Astrocyte (in vitro differentiated cells and primary cell): ENCODE results near the gene RARB.

Experiments used
- EZH2 ChIP-seq: IDR thresholded peaks from 2 replicates; pipeline ENCODE4 v1.6.1; 2012; ENCODE audit warnings: mild to moderate bottlenecking, low read length, inconsistent platforms; ENCODE audit not compliant: insufficient read depth
- TF ChIP-seq, protein P1 (sequence below): IDR thresholded peaks from 2 replicates; pipeline ENCODE4 v1.5.1; 2011; ENCODE audit warnings: low read depth, mild to moderate bottlenecking, inconsistent platforms, low read length, moderate library complexity; ENCODE audit not compliant: insufficient read depth

DNA sequence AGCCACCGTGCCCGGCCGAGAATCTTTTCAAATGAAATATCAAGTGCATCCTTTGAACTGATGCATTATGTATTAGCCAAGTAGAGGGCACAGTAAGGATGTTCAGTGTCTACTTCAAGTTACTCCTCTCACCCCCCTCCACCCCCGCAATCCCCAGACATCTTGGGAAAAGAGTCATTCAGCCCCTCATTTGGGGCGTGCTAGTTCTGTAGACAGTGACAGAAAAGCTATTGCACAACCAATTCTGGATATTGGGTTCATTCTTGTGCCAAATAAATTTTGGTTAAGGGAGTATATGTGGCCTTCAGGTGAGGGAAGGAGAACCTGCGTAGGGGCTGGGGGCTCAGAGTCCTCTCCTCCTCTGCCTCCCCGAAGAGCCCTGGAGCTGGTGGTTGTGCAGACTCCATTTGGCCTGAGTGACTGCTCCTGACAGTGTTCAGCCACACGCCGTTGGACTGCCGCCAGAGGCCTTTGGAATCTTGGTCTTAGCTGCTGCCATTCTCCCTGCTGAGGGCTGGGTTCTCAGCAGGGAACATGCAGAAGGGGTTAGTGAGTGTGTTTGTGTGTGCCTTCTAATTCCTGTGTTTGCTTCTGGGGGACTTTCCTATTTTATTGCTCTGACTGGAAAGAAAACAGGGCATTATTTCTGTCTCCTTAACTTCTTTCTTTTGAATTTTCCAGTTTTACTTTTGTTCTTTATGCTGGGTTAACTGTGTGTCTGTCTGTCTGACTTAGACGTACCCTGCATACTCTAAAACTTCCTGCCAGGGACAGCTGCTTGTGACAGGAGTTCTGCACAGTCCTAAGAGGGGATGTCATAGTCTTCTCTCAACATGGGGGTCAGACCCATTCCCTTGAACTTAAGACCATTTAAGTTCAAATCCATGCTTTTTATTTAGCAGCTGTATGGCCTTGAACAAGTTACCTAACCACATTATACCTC is 21.0 kb downstream of the RARB start:
- TF ChIP-seq, protein P1, sequence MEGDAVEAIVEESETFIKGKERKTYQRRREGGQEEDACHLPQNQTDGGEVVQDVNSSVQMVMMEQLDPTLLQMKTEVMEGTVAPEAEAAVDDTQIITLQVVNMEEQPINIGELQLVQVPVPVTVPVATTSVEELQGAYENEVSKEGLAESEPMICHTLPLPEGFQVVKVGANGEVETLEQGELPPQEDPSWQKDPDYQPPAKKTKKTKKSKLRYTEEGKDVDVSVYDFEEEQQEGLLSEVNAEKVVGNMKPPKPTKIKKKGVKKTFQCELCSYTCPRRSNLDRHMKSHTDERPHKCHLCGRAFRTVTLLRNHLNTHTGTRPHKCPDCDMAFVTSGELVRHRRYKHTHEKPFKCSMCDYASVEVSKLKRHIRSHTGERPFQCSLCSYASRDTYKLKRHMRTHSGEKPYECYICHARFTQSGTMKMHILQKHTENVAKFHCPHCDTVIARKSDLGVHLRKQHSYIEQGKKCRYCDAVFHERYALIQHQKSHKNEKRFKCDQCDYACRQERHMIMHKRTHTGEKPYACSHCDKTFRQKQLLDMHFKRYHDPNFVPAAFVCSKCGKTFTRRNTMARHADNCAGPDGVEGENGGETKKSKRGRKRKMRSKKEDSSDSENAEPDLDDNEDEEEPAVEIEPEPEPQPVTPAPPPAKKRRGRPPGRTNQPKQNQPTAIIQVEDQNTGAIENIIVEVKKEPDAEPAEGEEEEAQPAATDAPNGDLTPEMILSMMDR = no peak
- no peak for TF ChIP-seq EZH2
